Neural cell (in vitro differentiated cells): ENCODE measurements around the gene TOP2B. TPM values are rescaled to one million over a fixed set of nuclear protein-coding genes. Genes with fewer than 3 reads are reported as not detected.

ENCODE experiments used
- H2AFZ ChIP-seq: fragments of 200-600, 300-800 bp; sonication (generic), shearing (Covaris generic); 2 replicates; pipeline ENCODE4 v1.6.0; 2014; ENCODE audit warnings: low read depth, mild to moderate bottlenecking, antibody characterized with exemption, low read length, moderate library complexity
- H3F3A ChIP-seq: fragments of 200-600 bp; shearing (Covaris generic); 2 replicates; pipeline ENCODE4 v1.6.1; 2016; ENCODE audit warnings: mild to moderate bottlenecking, moderate library complexity, mixed read lengths, antibody characterized with exemption, low read length; ENCODE audit not compliant: insufficient read depth, poor library complexity, severe bottlenecking
- H3K27ac ChIP-seq: fragments of 200-600, 300-800 bp; sonication (generic), shearing (Covaris generic); 2 replicates; pipeline ENCODE4 v1.5.1; 2014; ENCODE audit warnings: mild to moderate bottlenecking, low read length, moderate library complexity
- H3K27me3 ChIP-seq: fragments of 300-800, 200-600 bp; sonication (generic), shearing (Covaris generic); 2 replicates; pipeline ENCODE4 v1.6.0; 2014; ENCODE audit warnings: mild to moderate bottlenecking, low read depth, low read length, moderate library complexity; ENCODE audit not compliant: insufficient read depth
- H3K36me3 ChIP-seq: fragments of 300-800, 200-600 bp; sonication (generic), shearing (Covaris generic); 2 replicates; pipeline ENCODE4 v1.5.1; 2014; ENCODE audit warnings: mild to moderate bottlenecking, antibody characterized with exemption, low read length, moderate library complexity; ENCODE audit not compliant: insufficient read depth
- H3K4me2 ChIP-seq: fragments of 300-800, 200-600 bp; sonication (generic), shearing (Covaris generic); 2 replicates; pipeline ENCODE4 v1.6.0; 2014; ENCODE audit warnings: mild to moderate bottlenecking, low read length
- H3K4me3 ChIP-seq: fragments of 300-800, 200-600 bp; sonication (generic), shearing (Covaris generic); 2 replicates; pipeline ENCODE4 v1.5.1; 2014; ENCODE audit warnings: mild to moderate bottlenecking, low read length, moderate library complexity
- H3K79me2 ChIP-seq: fragments of 200-600 bp; shearing (Covaris generic); replicated peaks from 2 replicates; pipeline ENCODE4 v1.6.0; 2014; ENCODE audit warnings: mild to moderate bottlenecking, low read length, moderate library complexity; ENCODE audit not compliant: insufficient read depth
- H3K9ac ChIP-seq: fragments of 300-800, 200-600 bp; sonication (generic), shearing (Covaris generic); 2 replicates; pipeline ENCODE4 v1.6.1; 2016; ENCODE audit warnings: mild to moderate bottlenecking, low read length, mixed read lengths
- H3K9me2 ChIP-seq: fragments of 200-600 bp; shearing (Covaris generic); 2 replicates; pipeline ENCODE4 v1.6.1; 2016; ENCODE audit warnings: mild to moderate bottlenecking, low read length, mixed read lengths; ENCODE audit not compliant: insufficient read depth
- H3K9me3 ChIP-seq: fragments of 200-600, 300-800 bp; sonication (generic), shearing (Covaris generic); 2 replicates; pipeline ENCODE4 v1.6.1; 2016; ENCODE audit warnings: mild to moderate bottlenecking, mixed run types, low read length, moderate library complexity, mixed read lengths
- H4K20me1 ChIP-seq: fragments of 200-600 bp; shearing (Covaris generic); 2 replicates; pipeline ENCODE4 v1.6.1; 2016; ENCODE audit warnings: mild to moderate bottlenecking, mixed run types; ENCODE audit not compliant: insufficient read depth
- EP300 ChIP-seq: fragments of 450-650 bp; conservative IDR thresholded peaks from 2 replicates; pipeline ENCODE4 v1.6.1; 2014; ENCODE audit warnings: antibody characterized with exemption, mild to moderate bottlenecking, moderate library complexity; ENCODE audit not compliant: poor library complexity, severe bottlenecking
- EZH2 ChIP-seq: fragments of 200-600, 300-800 bp; shearing (Covaris generic), sonication (generic); IDR thresholded peaks from 2 replicates; pipeline ENCODE4 v1.6.1; 2014; ENCODE audit warnings: antibody characterized with exemption, low read length, borderline replicate concordance, mild to moderate bottlenecking; ENCODE audit not compliant: insufficient read depth, poor library complexity, severe bottlenecking
- MXI1 ChIP-seq: fragments of 450-650 bp; conservative IDR thresholded peaks from 2 replicates; pipeline ENCODE4 v1.6.1; 2014; ENCODE audit warnings: antibody characterized with exemption, mild to moderate bottlenecking; ENCODE audit not compliant: poor library complexity, severe bottlenecking
- POLR2AphosphoS5 ChIP-seq: IDR thresholded peaks from 2 replicates; pipeline ENCODE4 v1.6.1; 2012
- RAD21 ChIP-seq: fragments of 450-650 bp; conservative IDR thresholded peaks from 2 replicates; pipeline ENCODE4 v1.6.1; 2014; ENCODE audit warnings: antibody characterized with exemption, mild to moderate bottlenecking, moderate library complexity
- SMC3 ChIP-seq: fragments of 450-650 bp; conservative IDR thresholded peaks from 2 replicates; pipeline ENCODE4 v1.6.1; 2014; ENCODE audit warnings: antibody characterized with exemption, mild to moderate bottlenecking, moderate library complexity; ENCODE audit not compliant: poor library complexity
- TAF1 ChIP-seq: IDR thresholded peaks from 2 replicates; pipeline ENCODE4 v1.6.1; 2012; ENCODE audit warnings: low read depth
- polyA plus RNA-seq: library from polyadenylated mRNA; depleted of rRNA; stranded (reverse); fragments of >200 nt; gene quantifications from 2 replicates; pipeline ENCODE4 v1.2.3, GENCODE V29; 2014
- TF ChIP-seq, protein P1 (sequence below): IDR thresholded peaks from 2 replicates; pipeline ENCODE4 v1.6.1; 2012; ENCODE audit warnings: borderline replicate concordance
- TF ChIP-seq, protein P2 (sequence below): fragments of 450-650 bp; IDR thresholded peaks from 2 replicates; pipeline ENCODE4 v1.5.1; 2014; ENCODE audit warnings: antibody characterized with exemption, mild to moderate bottlenecking, moderate library complexity; ENCODE audit not compliant: poor library complexity, severe bottlenecking

Gene TOP2B
- polyA plus RNA-seq, 1 donor from 2014 or later = 440 TPM

DNA sequence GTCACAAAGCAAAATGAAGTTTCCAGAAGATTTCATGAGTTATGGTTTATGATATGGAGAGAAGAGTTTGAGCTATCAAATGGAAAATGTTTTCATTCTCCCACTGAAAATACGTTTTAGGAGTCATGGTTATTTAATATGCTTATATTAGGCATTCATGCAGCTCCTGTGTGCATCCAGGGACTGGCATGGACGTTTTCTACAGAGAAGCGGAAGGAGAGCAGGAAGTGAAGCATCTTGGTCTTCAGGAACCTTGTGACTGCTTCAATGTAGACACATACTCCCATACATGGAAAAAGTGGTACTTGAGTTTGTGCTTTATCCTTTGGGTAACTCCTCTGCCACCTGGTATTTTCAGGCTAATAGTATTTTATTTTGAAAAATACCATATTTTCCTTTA, 43.3 kb upstream of the TOP2B start:
- H3K9ac ChIP-seq = no peak overlapping the region
- no peak overlapping the region for H3K4me2 ChIP-seq
- H3F3A ChIP-seq = no peaks in the 10 kb centered on the region
- H4K20me1 ChIP-seq = no peaks in the 10 kb centered on the region
- no peaks in the 10 kb centered on the region for H3K9me3 ChIP-seq
- TF ChIP-seq POLR2AphosphoS5 (no peak), MXI1 (no peak), SMC3 (no peak), EZH2 (no peak), EP300 (no peak), TAF1 (no peak), RAD21 (no peak)
- TF ChIP-seq, protein P1, sequence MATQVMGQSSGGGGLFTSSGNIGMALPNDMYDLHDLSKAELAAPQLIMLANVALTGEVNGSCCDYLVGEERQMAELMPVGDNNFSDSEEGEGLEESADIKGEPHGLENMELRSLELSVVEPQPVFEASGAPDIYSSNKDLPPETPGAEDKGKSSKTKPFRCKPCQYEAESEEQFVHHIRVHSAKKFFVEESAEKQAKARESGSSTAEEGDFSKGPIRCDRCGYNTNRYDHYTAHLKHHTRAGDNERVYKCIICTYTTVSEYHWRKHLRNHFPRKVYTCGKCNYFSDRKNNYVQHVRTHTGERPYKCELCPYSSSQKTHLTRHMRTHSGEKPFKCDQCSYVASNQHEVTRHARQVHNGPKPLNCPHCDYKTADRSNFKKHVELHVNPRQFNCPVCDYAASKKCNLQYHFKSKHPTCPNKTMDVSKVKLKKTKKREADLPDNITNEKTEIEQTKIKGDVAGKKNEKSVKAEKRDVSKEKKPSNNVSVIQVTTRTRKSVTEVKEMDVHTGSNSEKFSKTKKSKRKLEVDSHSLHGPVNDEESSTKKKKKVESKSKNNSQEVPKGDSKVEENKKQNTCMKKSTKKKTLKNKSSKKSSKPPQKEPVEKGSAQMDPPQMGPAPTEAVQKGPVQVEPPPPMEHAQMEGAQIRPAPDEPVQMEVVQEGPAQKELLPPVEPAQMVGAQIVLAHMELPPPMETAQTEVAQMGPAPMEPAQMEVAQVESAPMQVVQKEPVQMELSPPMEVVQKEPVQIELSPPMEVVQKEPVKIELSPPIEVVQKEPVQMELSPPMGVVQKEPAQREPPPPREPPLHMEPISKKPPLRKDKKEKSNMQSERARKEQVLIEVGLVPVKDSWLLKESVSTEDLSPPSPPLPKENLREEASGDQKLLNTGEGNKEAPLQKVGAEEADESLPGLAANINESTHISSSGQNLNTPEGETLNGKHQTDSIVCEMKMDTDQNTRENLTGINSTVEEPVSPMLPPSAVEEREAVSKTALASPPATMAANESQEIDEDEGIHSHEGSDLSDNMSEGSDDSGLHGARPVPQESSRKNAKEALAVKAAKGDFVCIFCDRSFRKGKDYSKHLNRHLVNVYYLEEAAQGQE = no peak
- TF ChIP-seq, protein P2, sequence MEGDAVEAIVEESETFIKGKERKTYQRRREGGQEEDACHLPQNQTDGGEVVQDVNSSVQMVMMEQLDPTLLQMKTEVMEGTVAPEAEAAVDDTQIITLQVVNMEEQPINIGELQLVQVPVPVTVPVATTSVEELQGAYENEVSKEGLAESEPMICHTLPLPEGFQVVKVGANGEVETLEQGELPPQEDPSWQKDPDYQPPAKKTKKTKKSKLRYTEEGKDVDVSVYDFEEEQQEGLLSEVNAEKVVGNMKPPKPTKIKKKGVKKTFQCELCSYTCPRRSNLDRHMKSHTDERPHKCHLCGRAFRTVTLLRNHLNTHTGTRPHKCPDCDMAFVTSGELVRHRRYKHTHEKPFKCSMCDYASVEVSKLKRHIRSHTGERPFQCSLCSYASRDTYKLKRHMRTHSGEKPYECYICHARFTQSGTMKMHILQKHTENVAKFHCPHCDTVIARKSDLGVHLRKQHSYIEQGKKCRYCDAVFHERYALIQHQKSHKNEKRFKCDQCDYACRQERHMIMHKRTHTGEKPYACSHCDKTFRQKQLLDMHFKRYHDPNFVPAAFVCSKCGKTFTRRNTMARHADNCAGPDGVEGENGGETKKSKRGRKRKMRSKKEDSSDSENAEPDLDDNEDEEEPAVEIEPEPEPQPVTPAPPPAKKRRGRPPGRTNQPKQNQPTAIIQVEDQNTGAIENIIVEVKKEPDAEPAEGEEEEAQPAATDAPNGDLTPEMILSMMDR = no peak
- no peak overlapping the region for H3K4me3 ChIP-seq
- H3K27ac ChIP-seq = no peak overlapping the region
- no peak overlapping the region for H2AFZ ChIP-seq
- H3K79me2 ChIP-seq = no peaks in the 10 kb centered on the region
- H3K9me2 ChIP-seq = no peaks in the 10 kb centered on the region
- no peaks in the 10 kb centered on the region for H3K36me3 ChIP-seq
- H3K27me3 ChIP-seq = no peaks in the 10 kb centered on the region

DNA sequence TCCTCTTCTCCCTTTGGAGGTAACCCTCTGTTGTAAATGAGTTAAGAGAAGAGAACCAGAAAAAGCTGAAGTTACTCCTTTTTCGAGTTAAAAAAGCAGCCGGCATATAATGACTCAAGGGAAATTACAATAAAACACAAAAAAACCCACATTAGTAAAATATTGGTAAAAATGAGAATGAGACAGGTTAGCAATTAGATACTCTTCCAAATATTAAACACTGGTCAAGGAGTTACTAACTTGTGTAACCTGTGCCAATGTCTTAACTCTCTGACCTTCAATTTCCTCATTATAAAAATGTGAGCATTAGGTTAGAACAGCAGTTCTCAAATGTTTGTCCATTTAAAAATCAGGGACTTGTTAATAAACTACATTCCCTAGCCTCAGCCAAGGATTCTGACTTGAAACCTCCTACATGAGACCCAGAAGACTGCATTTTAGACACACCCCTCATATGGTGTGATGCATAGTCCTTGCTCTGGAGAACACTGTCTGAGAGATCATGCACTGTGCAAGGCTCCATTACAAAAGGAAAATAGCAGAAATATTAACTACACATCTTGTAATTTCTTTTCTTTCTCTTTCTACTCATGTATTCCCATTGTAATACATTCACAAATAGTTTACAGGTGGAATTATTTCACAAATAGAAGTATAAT, 42.7 kb upstream of the TOP2B start:
- Histone ChIP-seq H3K9ac (no peak overlapping the region), H3F3A (no peaks in the 10 kb centered on the region), H3K4me2 (no peak overlapping the region), H3K27ac (no peak overlapping the region), H3K4me3 (no peak overlapping the region), H3K36me3 (no peaks in the 10 kb centered on the region), H3K27me3 (no peaks in the 10 kb centered on the region), H3K79me2 (no peaks in the 10 kb centered on the region), H3K9me3 (no peaks in the 10 kb centered on the region), H4K20me1 (no peaks in the 10 kb centered on the region), H2AFZ (no peak overlapping the region), H3K9me2 (no peaks in the 10 kb centered on the region)
- TF ChIP-seq EZH2 (no peak), SMC3 (no peak), POLR2AphosphoS5 (no peak), EP300 (no peak), RAD21 (no peak), MXI1 (no peak)
- TF ChIP-seq, protein P1 = no peak
